ENCODE data around the gene DNAH11. TPM values are rescaled to one million over a fixed set of nuclear protein-coding genes. Genes with fewer than 3 reads are reported as not detected.

The DNAH11 gene
- total RNA-seq, 2 donors from 2014 or later, result 0.05 to 0.32 TPM

- no peak overlapping the region for H3K4me3 ChIP-seq
- TF ChIP-seq CTCF (IDR thresholded peaks at IDR 0.05), result no peak
Observed at GRCh38 chr7:21603462-21603861, 60.6 kb downstream of the DNAH11 start.

GRCh38 chr7:21603972-21604749 lies 61.3 kb downstream of the DNAH11 start:
- H3K4me1 ChIP-seq, result no peaks in the 10 kb centered on the region
- no peaks in the 10 kb centered on the region for H3K9me3 ChIP-seq
- DNase-seq, result no peak
- no peak overlapping the region for H3K4me3 ChIP-seq
- H3K27ac ChIP-seq, result no peak overlapping the region
- H3K36me3 ChIP-seq, result no peaks in the 10 kb centered on the region
- no peak for TF ChIP-seq CTCF (IDR thresholded peaks at IDR 0.05)
- no peaks in the 10 kb centered on the region for H3K27me3 ChIP-seq
- H3K9ac ChIP-seq (ENCODE audit: low read depth in 2 of 2, low read length in 2 of 2), result no peak overlapping the region
- intact Hi-C loops (cut with DNase I), result no loop called here

More at GRCh38 chr7:21603462-21603861, 60.6 kb downstream of the DNAH11 start:
- intact Hi-C loops (cut with DNase I), result no loop called here
- H3K27ac ChIP-seq, result no peak overlapping the region
- H3K27me3 ChIP-seq, result no peaks in the 10 kb centered on the region
- no peaks in the 10 kb centered on the region for H3K36me3 ChIP-seq
- DNase-seq, result no peak
- H3K9ac ChIP-seq (ENCODE audit: low read depth in 2 of 2, low read length in 2 of 2), result no peak overlapping the region
- no peaks in the 10 kb centered on the region for H3K9me3 ChIP-seq
- H3K4me1 ChIP-seq, result no peaks in the 10 kb centered on the region

GRCh38 chr7:21605008-21605585 lies 62.3 kb downstream of the DNAH11 start:
- Histone ChIP-seq H3K4me3 (no peak overlapping the region), H3K36me3 (no peaks in the 10 kb centered on the region), H3K4me1 (no peaks in the 10 kb centered on the region), H3K9ac (ENCODE audit: low read depth in 2 of 2, low read length in 2 of 2) (no peak overlapping the region), H3K9me3 (no peaks in the 10 kb centered on the region), H3K27ac (no peak overlapping the region), H3K27me3 (no peaks in the 10 kb centered on the region)
- intact Hi-C loops (cut with DNase I), result no loop called here
- no peak for DNase-seq
- no peak for TF ChIP-seq CTCF (IDR thresholded peaks at IDR 0.05)

- intact Hi-C loops (cut with DNase I), result no loop called here
- Histone ChIP-seq H3K4me1 (no peaks in the 10 kb centered on the region), H3K9me3 (no peaks in the 10 kb centered on the region), H3K27ac (no peak overlapping the region), H3K27me3 (no peaks in the 10 kb centered on the region), H3K9ac (ENCODE audit: low read depth in 2 of 2, low read length in 2 of 2) (no peak overlapping the region), H3K36me3 (no peaks in the 10 kb centered on the region), H3K4me3 (no peak overlapping the region)
- no peak for DNase-seq
- no peak for TF ChIP-seq CTCF (IDR thresholded peaks at IDR 0.05)
Observed at GRCh38 chr7:21608465-21608864, 65.6 kb downstream of the DNAH11 start.

GRCh38 chr7:21611129-21611528 lies 68.3 kb downstream of the DNAH11 start:
- Histone ChIP-seq H3K4me1 (no peaks in the 10 kb centered on the region), H3K4me3 (no peak overlapping the region), H3K9me3 (no peaks in the 10 kb centered on the region), H3K27me3 (no peaks in the 10 kb centered on the region), H3K27ac (no peak overlapping the region), H3K9ac (ENCODE audit: low read depth in 2 of 2, low read length in 2 of 2) (no peak overlapping the region), H3K36me3 (no peaks in the 10 kb centered on the region)
- no peak for TF ChIP-seq CTCF (IDR thresholded peaks at IDR 0.05)
- intact Hi-C loops (cut with DNase I), result no loop called here
- no peak for DNase-seq

All from colonic mucosa (tissue), 4 donors.